NOMO-1 treated with DMSO at 0.1 percent for 48 hours (cell line): ENCODE measurements around the gene SESTD1.

ENCODE experiments used
- DNase-seq: peaks from one replicate; lab custom pipeline; 2025; ENCODE audit not compliant: unreplicated experiment; lab: John Stamatoyannopoulos, UW

SESTD1 gene

GRCh38 chr2:179193759-179194394 lies 70.8 kb downstream of the SESTD1 start:
- no peak for DNase-seq

DNA sequence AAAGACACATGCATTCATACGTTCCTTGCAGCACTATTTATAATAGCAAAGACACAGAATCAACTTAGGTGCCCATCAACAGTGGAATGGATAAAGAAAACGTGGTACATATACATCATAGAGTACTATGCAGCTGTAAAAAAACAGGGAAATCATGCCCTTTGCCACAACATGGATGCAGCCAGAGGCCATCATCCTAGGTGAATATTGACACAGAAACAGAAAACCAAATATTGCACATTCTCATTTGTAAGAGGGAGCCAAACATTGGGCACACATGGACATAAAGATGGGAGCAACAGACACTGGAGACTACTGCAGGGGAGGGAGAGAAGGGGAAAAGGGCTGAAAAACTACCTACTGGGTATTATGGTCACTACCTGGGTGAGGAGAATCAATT lies 73.5 kb downstream of the SESTD1 start:
- no peak for DNase-seq

DNA sequence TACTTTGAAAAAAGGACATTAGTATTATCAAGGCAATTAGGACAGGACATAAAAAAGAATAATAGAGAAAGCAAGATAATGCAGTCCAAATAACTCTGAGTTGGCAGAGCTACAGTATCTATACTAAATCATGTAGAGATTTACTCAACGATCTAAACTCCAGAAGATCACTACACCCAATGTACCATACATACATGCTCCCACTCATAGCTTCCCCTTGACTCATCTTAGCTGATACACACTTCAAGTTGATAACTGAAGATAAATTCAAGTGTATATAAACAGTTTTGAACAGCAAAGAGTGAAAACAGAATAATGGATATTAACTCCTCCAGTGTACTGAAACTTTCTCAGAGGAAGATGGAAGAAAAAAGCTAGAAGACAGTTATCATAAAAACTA lies 78.5 kb downstream of the SESTD1 start:
- no peak for DNase-seq

DNA sequence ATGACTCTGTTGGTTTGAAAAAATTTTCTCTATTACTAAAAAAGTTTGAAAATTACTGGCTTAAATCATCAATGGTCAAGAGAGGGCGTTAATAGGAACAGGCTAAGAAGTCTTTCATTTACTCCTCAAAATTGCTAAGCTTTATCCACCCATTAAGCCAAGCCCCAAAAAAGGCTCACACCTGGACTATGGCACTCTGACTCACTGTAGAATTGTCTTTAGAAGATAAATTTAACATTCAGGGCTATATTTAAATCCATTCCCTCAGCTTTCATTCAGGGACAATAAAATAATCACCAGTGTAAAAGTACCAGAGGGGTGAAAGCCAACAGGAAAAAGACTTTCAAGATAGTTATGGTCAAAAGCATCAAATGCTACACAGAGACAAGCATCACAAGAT lies 80.0 kb downstream of the SESTD1 start:
- DNase-seq, result no peak

DNA sequence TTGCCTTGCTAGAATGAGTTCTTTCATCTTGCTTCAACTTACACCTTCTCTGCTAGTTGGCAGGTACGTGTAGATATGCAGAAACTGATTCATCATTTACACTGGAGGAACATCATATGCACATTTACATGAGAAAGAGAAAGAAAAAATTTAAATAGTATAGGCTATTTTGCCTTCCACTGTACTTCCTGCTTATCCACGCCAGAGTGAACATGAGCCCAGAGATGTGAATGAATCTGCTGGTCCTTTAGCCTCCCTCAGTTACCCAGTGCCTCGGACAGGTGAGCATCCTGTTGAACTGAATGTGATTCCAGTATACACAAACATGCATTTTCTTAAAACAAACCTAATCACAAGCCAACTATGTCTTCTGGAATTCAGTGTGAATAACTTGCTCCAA lies 83.6 kb downstream of the SESTD1 start:
- DNase-seq, result no peak

- no peak for DNase-seq
Measured at GRCh38 chr2:179180242-179180641, 84.4 kb downstream of the SESTD1 start.

DNA sequence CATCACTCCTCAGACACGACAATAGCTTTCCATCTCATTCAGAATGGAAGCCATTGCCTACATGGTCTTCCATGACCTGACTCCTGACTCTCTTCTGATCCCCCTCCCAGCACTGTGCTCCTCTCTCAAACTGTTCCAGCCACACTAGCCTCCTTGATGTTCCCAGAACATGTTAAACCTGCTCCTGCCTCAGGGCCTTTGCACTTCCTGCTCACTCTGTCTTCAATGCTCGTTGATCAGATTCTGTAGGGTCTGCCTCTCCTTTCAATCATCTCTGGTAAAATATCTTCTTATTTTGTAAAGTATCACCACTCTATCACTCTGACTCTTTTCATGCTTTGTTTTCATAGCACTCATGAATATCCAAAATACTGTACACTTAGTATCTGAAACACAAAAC lies 84.9 kb downstream of the SESTD1 start:
- no peak for DNase-seq

- no peak for DNase-seq
Measured at GRCh38 chr2:179177694-179178093, 86.9 kb downstream of the SESTD1 start.

- DNase-seq, result no peak
Measured at GRCh38 chr2:179174240-179174639, 90.4 kb downstream of the SESTD1 start.

DNA sequence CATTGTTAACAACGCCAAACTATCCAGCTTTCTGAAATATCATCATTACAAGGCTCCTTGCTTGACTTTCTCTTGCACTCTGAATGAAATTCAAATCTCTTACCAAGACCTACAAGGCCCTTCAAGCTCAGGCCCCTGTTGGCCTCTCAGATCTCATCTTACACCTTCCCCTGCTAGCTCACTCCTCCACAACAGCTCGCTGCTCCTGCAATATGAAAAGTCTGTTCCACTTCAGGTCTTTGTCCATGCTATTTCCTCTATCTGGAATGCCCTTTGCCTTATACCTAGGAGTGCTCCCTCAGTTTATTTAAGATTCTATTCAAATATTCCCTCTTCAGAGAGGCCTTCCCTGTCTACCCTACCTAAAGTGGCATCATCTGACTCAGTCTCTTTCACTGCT lies 91.7 kb downstream of the SESTD1 start:
- DNase-seq, result no peak

DNA sequence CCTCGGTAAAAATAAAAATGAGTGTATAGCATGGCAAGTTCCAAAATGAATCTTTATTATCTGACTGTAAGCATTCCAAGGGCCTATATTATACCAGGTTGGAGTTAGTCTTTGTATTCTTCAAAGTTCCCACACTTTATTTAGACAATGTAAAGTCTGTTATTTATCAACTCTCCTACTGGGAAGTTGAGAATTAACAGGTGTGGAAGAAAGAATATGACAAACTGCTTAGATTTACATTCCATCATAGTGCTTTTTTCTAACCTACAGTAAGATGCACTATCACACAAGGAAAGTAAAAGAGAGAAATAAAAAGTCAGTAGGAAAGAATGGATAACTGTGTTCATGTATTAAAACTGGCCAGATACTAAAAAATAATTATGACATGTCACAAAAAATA lies 93.3 kb downstream of the SESTD1 start:
- DNase-seq, result no peak

DNA sequence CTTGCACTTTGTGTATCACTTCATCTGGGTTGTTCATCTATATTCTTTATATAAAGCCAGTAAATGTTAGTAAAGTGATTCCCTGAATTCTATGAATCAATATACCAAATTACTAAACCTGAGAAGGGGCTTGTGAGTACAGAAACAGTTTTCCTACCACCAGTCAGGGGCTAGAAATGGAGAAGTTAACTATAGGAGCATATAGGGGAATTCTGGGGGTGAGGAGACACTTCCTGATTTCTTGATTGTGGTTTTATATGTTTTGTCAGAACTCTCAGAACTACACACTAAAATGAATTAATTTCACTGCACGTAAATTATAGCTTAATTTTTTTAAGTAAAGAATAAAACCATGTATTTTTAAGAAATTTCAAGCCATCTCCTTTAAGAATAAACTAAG lies 93.7 kb downstream of the SESTD1 start:
- DNase-seq, result no peak

- no peak for DNase-seq
Measured at GRCh38 chr2:179165356-179166000, 99.2 kb downstream of the SESTD1 start.

- no peak for DNase-seq
Measured at GRCh38 chr2:179141206-179141605, 123.4 kb downstream of the SESTD1 start.

DNA sequence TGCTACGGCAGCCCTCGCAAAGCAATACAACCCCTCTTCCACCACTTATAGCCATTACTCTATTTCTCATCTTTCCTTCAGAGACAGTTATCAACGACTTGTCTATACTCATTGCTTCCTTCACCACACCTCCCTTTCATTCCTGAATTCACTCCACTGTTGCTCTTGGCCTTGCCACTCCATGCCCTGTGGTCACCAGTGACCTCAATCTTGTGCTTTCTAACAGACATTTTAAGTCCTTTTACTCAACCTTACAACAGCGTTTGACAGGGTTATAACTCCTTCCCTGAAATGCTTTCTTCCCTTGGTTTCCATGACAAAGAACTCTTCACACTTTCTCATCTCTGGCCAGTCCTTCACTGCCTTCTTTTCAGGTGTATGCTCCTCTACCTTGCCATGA lies 124.1 kb downstream of the SESTD1 start:
- DNase-seq, result no peak

GRCh38 chr2:179139506-179139905 lies 125.1 kb downstream of the SESTD1 start:
- DNase-seq, result no peak

- DNase-seq, result no peak
Measured at GRCh38 chr2:179137200-179137759, 127.4 kb downstream of the SESTD1 start.

GRCh38 chr2:179133016-179133415 lies 131.6 kb downstream of the SESTD1 start:
- no peak for DNase-seq

DNA sequence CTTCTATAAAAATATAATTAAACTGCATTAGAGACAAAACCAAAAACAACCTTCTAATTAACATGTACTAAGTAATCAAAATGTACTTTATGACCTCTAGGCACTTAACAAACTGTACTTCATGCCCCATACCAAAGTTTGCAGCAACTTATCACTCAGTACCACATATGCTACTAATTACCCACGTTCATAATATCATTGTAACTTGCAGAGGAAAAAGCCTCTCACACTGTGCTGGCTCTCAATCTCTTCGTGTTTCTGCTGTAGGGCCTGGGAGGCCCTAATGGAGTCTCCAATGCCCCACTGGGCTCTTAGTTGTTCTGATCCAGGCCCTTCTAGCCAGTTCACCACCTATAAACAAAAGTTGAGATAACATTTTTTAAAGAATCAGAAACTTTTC lies 132.6 kb downstream of the SESTD1 start:
- no peak for DNase-seq

DNA sequence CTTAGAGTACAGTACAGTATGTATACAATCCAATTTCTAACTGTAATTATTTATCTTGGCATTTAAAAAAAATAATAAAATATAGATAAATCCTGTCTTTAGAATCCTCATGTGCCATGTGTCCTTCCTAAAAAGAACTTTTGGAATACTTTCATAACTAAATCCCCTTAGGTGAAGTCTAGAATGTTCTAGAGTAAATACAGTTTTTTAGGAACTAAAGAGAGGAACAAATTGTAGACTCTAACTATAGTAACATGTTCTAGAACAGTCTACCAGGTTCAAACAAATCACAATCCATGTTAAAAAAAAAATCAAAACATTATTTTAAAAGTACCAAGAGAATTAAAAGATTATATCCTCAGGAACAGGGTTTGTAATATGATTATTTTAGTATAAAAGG lies 134.1 kb downstream of the SESTD1 start:
- no peak for DNase-seq

DNA sequence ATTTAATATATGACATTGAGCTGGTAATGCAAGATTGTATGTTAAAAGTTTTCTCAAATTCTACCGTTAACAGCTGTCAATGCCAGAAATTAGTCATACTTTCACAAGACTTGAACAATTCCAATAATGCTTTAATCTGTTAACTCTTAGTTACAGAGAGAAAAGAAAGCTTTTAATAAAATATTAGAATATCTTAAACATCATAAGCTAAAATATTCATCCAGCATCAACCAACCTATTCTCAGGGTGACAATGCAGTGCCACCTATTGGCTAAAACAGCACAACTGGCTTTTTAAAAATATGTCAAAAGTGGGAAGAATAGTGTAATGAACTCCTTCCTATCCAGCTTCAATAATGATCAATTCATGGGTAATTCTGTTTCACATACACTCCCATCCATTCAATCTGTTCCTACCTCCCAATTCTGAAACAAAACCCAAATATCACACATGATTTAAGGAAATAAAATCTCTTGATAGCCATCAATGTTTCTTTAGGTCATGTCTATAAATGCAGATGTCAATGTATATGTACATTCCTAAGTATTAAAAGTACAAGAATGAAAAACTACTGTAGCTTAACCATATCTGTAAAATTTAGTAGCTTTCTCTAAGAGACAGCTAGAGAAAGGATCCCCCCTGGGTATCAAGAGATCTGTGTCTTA lies 134.9 kb downstream of the SESTD1 start:
- no peak for DNase-seq

- no peak for DNase-seq
Measured at GRCh38 chr2:179125404-179125803, 139.2 kb downstream of the SESTD1 start.
